Measurements from ENCODE around the gene APOBEC3C.
"Not testable (repeated sequence)": the region's sequence is repeated elsewhere in the genome, so short reads cannot be mapped to it uniquely, and the experiment has no call there.

The APOBEC3C gene

GRCh38 chr22:39024519-39025308, 10.7 kb downstream of the APOBEC3C start:
- DNase-seq: no peak

DNA sequence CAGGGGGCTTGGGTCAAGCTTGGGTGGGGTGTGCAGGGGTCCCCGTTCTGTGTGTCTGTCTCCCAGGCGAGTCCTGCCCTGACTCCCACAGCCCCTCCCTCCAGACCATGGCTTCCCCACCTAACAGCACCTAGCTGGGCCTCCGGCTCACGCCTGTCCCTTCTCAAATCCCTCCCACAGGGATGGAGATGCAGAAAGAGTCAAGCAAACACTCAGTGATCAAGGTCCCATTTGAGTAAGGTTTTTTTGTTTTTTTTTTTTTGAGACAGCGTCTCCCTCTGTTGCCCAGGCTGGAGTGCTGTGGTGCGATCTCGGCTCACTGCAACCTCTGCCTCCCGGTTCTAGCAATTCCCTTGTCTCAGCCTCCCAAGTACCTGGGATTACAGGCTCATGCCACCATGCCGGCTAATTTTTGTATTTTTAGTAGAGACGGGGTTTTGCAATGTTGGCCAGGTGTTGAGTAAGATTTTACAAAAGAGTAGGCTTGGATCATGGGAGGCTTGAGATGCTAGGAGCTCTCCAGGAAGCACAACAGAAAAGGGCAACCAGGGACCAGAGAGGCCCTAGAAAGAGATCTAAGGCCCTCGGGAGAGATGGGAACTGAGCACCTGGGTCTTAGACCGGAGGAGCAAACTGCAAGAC, 12.6 kb downstream of the APOBEC3C start:
- DNase-seq: no peak

DNA sequence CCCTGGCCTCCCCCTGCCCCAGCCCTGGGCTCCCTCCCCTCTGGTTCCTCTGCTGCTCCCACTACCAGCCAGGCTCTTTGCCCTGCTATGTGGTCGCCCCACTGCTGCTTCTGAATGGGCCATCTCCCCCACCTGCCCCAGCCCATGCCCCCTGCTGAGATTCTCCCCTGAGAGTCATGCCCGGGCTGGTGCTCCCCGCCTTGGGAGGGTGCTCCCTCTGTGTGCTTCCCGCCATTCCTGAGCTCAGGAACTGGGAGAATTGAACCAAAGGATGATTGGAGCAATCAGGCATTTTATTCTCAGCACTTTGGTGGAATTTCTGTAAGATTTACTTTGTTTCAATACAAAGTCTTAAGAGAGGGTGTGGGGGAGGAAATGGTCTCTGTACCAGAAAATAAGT, 13.7 kb downstream of the APOBEC3C start:
- DNase-seq: no peak

DNA sequence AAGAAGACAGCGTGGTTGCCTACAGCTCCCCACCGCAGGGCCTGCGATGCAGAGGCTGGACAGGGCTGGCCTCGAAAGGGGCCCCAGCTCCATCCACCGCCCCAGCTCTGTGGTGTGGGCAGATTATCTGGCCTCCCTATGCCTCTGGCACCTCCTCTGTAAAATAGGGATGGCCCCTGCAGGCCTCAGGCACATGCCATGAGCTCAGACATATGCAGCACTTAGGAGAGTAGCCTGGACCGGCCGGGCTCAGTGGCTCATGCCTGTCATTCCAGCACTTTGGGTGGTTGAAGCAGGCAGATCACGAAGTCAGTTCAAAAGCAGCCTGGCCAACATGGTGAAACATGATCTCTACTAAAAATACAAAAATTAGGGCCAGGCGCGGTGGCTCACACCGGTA, 14.2 kb downstream of the APOBEC3C start:
- DNase-seq: no peak

GRCh38 chr22:39029227-39029626, 15.2 kb downstream of the APOBEC3C start:
- no peak for DNase-seq

DNA sequence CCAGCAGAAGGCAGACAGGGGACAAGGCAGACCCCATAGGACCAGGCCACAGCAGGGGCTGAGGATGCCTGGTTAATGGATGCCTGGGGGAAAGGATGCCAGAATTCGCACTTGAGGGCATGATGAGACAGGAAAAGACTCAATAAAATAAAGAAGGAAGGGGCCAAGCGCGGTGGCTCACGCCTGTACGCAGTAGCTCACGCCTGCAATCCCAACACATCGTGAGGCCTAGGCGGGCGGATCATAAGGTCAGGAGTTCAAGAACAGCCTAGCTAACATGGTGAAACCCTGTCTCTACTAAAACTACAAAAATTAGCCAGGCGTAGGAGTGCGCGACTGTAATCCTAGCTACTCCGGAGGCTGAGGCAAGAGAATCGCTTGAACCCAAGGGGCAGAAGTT, 16.6 kb downstream of the APOBEC3C start:
- no peak for DNase-seq

DNA sequence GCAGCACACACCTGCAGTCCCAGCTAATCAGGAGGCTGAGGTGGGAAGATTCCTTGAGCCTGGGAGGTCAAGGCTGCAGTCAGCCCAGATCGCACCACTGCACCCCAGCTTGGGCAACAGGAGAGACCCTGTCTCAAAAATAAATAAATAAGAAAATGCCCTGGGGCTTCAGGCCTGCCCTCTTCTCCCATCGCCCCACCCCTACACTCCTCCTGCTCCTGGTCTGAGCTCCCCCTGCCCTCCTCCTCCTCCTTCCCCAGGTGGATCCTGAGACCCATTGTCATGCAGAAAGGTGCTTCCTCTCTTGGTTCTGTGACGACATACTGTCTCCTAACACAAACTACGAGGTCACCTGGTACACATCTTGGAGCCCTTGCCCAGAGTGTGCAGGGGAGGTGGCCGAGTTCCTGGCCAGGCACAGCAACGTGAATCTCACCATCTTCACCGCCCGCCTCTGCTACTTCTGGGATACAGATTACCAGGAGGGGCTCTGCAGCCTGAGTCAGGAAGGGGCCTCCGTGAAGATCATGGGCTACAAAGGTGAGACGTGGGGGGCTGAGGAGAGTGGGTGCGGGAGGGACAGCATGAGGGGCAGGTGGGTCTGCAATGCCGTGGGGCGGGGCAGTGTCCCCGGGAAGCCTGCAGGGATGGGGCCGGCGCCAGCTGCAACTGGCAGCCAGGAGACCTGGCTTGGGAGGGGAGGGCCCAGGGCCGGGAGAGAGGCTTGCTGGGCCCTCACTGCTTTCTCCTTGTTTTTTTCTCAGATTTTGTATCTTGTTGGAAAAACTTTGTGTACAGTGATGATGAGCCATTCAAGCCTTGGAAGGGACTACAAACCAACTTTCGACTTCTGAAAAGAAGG, 17.6 kb downstream of the APOBEC3C start:
- DNase-seq: not testable (repeated sequence)

- not testable (repeated sequence) for DNase-seq
These were observed 23.0 kb downstream of the APOBEC3C start for GRCh38 chr22:39037071-39037470.

GRCh38 chr22:39039306-39040126, 25.5 kb downstream of the APOBEC3C start:
- no peak for DNase-seq

DNA sequence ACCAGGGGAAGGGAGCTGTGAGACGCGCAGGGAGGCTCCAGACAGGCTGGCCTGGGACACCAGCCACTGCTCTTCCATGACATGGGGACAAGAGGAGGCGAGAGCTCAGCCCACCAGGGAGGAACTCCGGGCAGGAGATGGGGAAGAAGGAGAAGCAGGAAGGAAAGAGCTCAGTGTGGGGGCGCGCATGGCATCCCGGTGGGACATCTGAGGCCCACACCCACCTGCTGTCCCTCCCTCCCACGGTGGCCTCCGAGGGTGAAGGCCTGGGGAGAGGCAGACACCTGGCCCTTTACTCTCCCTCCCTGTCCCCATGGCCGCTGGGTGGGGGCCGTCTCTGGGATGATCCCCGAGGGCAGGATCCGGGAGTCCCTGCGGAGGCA, 26.1 kb downstream of the APOBEC3C start:
- not testable (repeated sequence) for DNase-seq

DNA sequence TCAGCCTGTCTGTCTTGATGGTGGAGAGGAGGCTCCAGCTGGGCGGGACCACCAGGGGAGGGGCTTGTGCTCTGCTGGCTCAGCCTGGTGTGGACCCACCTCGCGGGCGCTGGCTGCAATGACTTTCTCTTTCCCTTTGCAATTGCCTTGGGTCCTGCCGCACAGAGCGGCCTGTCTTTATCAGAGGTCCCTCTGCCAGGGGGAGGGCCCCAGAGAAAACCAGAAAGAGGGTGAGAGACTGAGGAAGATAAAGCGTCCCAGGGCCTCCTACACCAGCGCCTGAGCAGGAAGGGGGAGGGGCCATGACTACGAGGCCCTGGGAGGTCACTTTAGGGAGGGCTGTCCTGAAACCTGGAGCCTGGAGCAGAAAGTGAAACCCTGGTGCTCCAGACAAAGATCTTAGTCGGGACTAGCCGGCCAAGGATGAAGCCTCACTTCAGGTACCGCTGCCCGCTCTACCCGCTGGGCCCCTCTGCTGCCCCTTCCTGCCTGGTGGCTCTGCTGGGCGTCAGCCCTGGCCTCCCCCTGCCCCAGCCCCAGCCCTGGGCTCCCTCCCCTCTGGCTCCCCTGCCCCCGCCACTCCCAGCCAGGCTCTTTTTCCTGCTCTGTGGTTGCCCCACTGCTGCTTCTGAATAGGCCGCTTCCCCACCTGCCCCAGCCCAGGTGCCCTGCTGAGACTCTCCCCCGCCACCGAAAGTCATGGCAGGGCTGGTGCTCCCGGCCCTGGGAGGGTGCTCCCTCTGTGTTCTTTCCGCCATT, 26.7 kb downstream of the APOBEC3C start, which contains the start of gene APOBEC3F:
Gene APOBEC3F (plus strand): TSS at position 327 of the 759 bp plus-strand sequence. CDS start 97 bp downstream, at position 424.
- peak; percentile 69 for DNase-seq

DNA sequence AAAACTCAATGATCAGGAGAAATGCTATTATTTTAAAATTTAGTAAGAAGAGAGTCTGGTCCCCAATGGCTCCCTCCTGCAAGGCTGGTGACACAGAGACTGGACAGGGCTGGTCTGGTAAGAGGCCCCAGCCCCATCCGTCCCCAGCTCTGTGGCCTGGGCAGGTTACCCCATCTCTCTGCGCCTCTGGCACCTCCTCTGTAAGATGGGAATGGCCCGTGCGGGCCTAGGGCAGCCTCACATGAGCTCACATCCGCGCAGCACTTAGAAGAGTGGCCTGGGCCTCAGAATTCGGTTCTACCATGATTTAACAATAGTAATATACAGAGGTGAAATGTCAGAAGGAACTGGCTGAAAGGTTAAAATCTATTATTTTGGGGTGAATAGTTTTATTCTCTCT, 27.9 kb downstream of the APOBEC3C start:
- DNase-seq: no peak

GRCh38 chr22:39043063-39043462, 29.0 kb downstream of the APOBEC3C start:
- not testable (repeated sequence) for DNase-seq

DNA sequence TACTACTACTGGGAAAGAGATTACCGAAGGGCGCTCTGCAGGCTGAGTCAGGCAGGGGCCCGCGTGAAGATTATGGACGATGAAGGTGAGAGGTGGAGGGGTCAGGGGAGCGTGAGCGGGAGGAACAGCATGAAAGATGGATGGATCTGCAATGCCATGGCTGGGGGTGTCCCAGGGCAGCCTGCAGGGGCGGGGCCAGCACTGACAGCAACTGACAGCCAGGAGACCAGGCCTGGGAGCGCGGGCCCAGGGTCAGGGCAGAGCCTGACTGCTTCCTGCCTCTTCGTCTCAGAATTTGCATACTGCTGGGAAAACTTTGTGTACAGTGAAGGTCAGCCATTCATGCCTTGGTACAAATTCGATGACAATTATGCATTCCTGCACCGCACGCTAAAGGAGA, 31.1 kb downstream of the APOBEC3C start:
- DNase-seq: not testable (repeated sequence)

DNA sequence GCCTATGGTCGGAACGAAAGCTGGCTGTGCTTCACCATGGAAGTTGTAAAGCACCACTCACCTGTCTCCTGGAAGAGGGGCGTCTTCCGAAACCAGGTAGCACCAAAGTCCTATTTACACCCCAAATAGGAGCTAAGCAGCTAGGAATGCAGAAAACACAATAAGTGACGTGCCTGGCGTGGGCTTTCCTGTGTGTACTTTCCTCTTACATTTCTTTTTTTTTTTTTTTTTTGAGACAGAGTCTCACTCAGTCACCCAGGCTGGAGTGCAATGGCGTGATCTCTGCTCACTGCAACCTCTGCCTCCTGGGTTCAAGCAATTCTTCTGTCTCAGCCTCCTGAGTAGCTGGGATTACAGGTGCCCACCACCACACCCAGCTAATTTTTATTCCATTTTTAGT, 35.4 kb downstream of the APOBEC3C start:
- not testable (repeated sequence) for DNase-seq

DNA sequence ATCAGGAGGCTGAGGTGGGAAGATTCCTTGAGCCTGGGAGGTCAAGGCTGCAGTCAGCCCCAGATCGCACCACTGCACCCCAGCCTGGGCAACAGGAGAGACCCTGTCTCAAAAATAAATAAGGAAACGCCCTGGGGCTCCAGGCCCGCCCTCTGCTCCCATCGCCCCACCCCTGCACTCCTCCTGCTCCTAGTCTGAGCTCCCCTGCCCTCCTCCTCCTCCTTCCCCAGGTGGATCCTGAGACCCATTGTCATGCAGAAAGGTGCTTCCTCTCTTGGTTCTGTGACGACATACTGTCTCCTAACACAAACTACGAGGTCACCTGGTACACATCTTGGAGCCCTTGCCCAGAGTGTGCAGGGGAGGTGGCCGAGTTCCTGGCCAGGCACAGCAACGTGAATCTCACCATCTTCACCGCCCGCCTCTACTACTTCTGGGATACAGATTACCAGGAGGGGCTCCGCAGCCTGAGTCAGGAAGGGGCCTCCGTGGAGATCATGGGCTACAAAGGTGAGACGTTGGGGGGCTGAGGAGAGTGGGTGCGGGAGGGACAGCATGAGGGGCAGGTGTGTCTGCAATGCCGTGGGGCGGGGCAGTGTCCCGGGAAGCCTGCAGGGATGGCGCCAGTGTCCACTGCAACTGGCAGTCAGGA, 37.9 kb downstream of the APOBEC3C start:
- not testable (repeated sequence) for DNase-seq

DNA sequence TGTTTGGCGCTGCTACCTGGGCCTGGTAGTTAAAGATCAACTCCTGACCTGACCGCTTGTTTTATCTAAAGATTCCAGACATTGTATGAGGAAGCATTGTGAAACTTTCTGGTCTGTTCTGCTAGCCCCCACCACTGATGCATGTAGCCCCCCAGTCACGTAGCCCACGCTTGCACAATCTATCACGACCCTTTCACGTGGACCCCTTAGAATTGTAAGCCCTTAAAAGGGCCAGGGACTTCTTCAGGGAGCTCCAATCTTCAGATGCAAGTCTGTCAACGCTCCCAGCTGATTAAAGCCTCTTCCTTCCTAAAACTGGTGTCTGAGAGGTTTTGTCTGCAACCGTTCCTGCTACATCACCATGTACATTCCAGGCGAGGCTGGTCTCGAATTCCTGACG, 41.6 kb downstream of the APOBEC3C start:
- DNase-seq: no peak

DNA sequence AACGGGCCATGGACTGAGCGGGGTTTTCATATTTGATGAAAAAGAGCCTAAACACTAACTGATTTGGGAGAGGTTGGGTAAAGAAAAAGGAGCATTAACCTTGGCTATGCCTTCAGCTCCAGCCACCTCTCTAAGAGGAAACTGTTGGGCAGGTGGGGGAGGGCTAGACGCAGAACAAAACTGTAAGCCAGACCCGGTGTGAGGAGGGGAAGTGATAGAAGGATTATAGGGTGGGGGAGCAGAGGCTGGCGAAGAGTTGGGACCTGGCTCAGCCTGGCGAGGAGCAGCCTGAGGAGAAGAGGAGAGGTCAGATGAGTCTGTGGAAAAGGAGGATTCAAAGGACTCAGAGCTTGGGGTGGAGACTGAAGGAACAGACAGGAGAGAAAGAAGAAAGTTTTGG, 47.2 kb downstream of the APOBEC3C start:
- DNase-seq: not testable (repeated sequence)

DNA sequence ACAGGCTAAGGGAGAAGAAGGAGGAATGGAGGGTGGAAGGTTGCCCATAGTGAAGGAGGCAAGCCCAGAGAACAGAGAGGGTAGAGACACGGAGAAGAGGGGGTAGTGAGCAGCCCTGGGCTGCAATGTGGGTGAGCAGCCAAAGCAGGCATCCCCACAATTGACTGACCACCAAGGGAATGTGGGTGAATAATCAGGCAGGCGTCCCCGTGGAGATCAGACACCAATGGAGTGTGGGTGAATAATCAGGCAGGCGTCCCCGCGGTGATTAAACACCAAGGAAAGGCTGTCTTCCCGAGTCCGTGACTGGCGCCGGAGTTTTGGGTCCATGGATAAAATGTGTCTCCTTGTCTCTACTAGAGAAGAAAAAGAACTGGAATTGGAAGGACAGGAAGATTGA, 47.9 kb downstream of the APOBEC3C start:
- not testable (repeated sequence) for DNase-seq

- DNase-seq: not testable (repeated sequence)
These were observed 49.8 kb downstream of the APOBEC3C start for GRCh38 chr22:39063904-39064303.

Data from activated gamma-delta T cell treated with Interleukin-2 at 50 U/mL for 16 hours (primary cell).